ENCODE measurements around the gene C11orf71.

The C11orf71 gene, protein sequence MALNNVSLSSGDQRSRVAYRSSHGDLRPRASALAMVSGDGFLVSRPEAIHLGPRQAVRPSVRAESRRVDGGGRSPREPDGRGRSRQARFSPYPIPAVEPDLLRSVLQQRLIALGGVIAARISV

GRCh38 chr11:114400216-114400914, at the start of gene C11orf71, which contains the start of gene RBM7:
C11orf71 (minus strand) TSS chr11:114400511; CDS start chr11:114400331, 180 bp downstream.
RBM7 (plus strand) TSS chr11:114400666; CDS start chr11:114400672, 6 bp downstream.
- DNase-seq = peak; percentile 98

- no peak for DNase-seq
These were observed 49.5 kb upstream of the C11orf71 start for GRCh38 chr11:114449845-114450244.

GRCh38 chr11:114448749-114449482, 48.6 kb upstream of the C11orf71 start:
- DNase-seq = no peak

- DNase-seq = no peak
These were observed 47.6 kb upstream of the C11orf71 start for GRCh38 chr11:114447892-114448291.

DNA sequence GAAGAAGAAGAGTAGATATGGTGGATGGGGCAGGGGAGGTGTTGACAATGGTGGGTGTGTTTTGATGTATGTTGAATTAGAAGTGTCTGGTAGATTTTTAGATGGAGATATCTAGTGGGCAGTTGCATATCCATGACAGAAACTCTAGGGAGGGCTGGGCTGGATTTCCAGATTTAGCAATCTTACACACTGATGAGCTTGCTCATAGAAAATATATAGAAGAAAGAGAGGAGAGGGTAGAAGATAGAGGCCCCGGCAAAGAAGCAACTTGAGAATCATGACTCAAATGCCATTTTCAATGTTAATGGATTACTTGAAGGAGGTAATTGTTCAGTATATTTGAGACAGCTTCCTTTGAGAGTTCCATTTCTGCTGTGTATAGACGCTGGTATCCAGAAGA, 47.1 kb upstream of the C11orf71 start:
- no peak for DNase-seq

DNA sequence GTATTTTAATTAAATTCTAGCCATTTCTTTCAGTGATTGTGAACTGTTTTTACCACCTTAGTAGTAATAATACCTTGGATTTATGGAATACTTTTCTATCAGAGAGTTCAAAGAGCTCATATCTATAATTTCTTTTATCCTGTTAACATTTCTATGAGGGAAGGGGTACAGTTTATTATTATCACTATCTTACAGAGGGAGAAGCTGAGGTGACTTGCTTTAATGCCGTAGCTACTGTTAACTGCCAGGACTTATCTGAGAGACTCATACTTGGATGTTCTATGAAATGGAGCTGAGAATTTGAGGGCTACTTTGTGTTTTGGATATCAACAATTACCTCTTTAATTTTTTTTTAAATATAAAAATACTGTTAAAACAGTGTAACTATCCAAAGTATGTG, 42.2 kb upstream of the C11orf71 start:
- DNase-seq = no peak

DNA sequence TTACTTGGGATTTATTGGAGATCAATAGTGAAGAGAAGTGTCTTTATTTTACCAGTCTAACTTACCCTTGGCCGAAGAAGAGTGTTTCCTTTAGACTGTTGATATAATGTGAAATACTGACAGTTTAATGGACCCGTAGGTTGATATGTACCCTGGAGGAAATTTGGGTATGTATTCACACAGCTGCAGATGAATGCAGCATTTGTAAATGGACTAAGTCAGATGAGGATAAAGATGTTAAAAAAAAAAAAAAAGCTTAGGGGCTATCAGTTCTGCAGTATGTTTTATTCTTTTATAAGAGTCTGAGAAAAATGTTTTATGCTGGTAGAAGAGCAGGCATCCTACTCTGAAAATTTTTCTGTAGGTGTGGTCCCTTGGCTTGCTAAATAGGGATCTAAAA, 41.6 kb upstream of the C11orf71 start:
- no peak for DNase-seq

DNA sequence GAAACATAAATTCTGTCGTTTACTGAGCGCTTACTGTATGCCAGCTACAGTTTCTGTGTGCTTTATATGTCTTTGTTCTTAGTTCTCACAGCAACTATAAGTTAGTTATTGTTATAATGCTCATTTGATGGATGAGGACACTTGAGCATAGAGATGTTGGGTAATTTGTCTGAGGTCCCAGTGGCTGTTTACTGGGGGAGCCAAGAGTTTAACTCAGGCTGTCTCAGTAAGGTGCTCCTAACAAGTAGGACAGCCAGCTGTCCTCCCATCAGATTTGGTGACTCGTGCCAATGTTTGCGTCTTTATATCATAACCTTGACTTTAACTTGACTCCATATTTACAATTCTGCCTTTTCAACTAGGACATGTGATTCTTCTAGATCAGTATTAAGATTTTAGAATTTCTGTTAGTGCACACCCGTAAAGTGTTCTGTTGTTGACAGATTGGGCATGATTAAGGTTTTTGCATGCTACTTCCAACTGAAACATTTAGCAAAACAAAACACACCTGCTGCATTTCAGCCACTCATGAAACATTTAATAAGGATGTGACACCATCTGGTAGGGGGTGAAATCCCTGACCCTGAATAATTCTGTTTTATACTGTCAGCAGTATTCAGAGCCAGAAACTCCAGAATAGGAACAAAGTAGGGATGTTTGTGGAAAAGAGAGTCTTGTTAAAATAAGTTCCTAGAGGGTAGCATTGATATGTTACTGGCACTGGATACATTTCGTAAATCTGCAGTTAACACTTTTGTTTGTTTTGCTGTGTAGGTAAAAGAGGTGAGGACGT, 40.9 kb upstream of the C11orf71 start:
- DNase-seq = no peak

GRCh38 chr11:114440121-114440860, 40.0 kb upstream of the C11orf71 start:
- no peak for DNase-seq

DNA sequence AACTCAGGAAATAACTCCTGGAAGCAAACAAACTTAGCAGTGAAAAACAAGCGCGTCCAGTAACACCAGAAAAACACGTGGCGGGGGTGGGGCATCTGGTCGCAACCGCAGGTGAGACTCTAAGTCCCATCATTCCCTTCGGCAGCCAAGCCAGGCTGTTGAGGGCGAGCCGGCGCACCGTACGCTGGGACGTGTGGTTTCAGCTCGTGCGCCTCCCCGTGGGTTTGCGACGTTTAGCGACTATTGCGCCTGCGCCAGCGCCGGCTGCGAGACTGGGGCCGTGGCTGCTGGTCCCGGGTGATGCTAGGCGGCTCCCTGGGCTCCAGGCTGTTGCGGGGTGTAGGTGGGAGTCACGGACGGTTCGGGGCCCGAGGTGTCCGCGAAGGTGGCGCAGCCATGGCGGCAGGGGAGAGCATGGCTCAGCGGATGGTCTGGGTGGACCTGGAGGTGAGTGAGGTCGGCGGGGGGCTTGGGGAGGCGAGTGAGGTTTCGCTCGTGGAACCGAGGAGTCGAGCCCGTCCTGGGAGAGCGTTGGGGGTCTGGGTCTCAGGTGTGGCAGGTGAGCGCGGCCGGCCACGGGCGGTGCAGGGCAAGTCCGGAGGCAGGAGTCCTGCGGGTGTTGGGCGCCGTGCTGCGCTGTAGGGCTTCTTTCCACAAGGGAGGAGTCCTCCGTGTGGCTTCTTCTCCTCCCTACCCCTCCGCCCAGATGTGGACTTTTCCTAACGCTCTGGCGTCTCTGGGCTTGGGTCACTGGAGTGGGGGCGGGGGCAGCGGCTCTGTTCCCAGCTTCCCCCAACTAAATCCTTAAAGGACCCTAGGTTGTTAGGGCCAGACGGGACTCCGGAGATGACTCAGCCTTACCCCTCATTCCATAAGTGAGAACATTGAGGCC, 39.2 kb upstream of the C11orf71 start, which contains the start of gene REXO2:
Gene REXO2, plus strand, starts transcription at position 239 of the 892 bp plus-strand sequence. Its CDS starts 62 bp downstream, at position 301.
- DNase-seq = peak; percentile 96

DNA sequence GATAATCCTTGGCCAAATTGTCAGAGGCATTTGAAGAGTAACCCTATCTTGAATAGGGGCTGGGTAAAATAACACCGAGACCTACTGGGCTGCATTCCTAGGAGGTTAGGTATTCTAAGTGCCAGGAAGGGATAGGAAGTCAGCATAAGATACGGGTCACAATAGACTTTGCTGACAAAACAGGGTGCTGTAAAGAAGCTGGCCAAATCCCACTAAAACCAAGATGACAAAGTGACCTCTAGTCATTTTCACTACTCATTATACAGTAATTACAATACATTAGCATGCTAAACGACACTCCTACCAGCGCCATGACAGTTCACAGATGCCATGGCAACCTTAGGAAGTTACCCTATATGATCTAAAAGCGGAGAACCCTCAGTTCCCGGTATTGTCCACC, 38.0 kb upstream of the C11orf71 start:
- DNase-seq = no peak

DNA sequence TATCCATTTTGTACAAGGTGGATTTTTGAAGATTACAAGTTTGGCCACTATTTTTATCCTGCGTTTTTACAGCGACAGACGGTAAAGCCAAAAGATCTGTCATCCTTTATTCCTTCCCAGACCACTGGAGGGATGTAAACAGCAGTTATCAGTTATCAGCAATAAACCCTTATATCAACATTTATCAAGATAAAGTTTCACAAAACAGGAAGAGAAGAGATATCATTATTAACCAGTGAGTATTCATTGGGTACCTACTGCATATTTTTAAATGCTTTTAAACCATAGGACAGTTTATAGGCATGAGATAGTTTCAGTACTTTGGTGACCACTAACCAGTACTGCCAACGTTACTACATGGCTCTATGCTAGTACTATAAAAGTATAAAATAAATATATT, 33.1 kb upstream of the C11orf71 start:
- DNase-seq = no peak

GRCh38 chr11:114432893-114433292, 32.6 kb upstream of the C11orf71 start:
- no peak for DNase-seq

DNA sequence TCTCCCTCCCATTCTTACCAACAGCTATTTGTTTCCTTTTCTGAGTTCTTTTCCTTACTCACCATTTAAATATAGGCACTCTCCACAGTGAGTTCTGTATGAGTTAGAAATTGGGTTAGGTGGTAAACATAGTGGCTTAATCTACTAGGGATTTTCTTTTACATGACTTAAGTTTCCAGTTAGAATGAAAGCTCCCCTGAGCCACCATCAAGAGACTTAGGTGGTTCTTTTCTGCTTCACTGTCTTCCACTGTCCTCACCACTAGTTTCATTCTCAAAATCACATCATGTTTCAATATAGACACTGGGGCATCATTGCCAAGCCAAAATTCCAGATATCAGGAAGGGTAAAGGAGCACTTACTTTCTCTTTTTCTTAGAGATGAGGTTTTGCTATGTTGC, 30.0 kb upstream of the C11orf71 start:
- no peak for DNase-seq

DNA sequence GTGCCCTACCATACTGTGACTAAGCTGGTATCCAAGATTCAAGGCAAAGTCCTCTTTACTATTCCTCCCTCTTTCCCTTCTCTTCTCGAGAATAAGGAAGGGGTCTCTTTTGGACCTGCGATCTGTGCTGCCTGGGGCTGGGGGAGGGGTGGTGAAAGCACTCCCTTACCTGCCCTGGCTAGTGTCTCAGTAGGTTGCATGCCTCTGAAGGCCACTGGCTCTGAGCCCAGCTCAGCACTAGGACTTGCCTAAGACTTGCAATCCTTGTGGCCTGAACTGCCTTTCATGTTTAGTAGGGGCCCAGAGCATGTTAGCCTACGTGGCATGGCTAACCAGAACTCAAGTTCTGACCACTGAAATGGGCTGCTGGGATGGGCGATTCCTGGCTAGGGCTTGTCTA, 26.0 kb upstream of the C11orf71 start:
- no peak for DNase-seq

DNA sequence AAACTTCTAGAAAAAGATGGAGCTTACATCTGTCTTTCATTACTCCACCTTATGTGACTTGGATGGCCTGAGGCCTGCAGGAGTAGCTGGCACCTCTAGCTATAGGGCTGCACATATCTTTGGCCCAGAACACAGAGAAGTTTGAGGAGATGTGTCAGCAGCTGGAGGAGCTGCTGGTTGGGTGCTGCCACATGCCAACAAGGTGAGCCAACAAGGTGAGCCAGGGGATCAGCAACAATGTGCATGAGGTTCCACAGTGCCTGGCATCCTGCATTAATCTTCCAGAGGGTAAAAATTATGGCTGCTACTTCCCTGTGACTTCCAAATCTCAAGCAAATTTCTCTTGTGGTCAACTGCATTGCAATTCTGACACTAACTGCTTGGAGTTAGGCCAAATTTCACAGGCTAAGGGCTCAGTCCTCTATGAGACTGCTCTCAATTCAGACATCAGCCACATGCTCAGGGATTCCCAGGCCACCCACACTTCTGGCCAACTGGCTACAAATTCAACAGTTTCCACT, 16.2 kb upstream of the C11orf71 start:
- no peak for DNase-seq

- DNase-seq = no peak
These were observed 13.6 kb upstream of the C11orf71 start for GRCh38 chr11:114413958-114414357.

GRCh38 chr11:114412946-114413345, 12.6 kb upstream of the C11orf71 start:
- no peak for DNase-seq

DNA sequence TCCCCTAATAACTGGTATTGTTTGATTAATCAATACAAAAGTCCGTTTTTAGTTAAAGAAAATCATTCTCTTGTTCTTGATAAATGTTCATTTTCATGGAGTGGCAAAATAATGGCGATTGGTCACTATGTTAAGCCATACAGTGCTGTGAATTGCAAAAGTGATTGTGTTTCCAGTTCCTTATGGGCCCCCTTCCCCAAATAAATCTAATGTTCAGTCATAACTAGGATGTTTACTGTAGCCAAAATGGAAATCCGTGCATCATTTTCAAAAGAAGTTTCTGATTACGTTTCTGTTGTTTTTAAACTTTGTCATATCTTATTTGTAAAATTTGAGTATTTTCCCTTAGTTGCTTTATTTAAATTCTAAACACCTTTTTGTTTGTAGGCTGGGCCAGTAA, 1.0 kb upstream of the C11orf71 start:
- no peak for DNase-seq

DNA sequence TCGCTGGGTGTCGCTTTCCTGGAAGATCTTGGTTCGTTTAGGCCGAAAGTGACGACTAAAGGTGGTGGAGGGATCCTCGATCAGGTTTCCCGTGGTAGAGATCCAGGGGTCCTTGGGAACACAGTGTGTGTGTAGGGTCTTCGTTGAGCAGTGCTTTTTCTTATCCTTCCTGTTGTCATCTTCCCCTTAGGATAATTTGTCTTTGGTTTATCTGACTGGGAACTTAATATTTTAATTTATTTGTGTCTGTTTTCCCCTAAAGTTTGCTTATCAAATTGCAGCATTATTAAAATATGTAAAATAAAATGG, 558 bp upstream of the C11orf71 start:
- DNase-seq = no peak

GRCh38 chr11:114399490-114400215, 658 bp downstream of the C11orf71 start:
- DNase-seq = no peak

All from stimulated activated CD4-positive, alpha-beta T cell treated with anti-CD3 and anti-CD28 coated beads, Interleukin-15, amount 100 ng/mL, for 24 hours (primary cell).